Fibroblast of skin of abdomen (primary cell): Measurements from ENCODE around the gene MPP1.

Experiments
- DNase-seq: peaks from one replicate; pipeline ENCODE4 v3.0.0-alpha.2; 2013

The MPP1 gene

GRCh38 chrX:154812341-154813101 is 7.2 kb upstream of the MPP1 start:
- no peak for DNase-seq

- no peak for DNase-seq
Observed at GRCh38 chrX:154809939-154810665, 4.8 kb upstream of the MPP1 start.

GRCh38 chrX:154806837-154807501 is 1.7 kb upstream of the MPP1 start:
- DNase-seq: no peak

DNA sequence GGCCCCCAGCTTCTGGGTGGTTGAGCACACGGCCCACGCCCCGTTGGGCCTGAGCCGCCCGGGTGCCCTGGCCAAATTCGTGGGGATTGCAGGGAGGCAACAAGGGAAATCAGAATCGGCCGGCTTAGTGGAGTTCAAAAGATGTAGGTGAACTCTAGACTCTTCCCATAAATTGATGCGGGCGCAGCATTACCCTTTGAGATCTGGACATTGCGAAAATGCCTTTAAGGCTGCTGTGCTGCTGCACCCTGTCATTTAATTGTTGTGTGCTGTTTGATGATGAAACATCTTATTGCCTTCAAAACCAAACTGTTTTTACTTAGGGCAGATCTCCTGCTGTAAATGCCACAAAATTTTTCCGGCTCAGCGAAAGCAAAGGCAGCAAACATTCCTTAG is 409 bp upstream of the MPP1 start:
- peak; percentile 20 for DNase-seq

- DNase-seq: no peak
Observed at GRCh38 chrX:154804261-154804956, 876 bp downstream of the MPP1 start.

- no peak for DNase-seq
Observed at GRCh38 chrX:154802947-154803346, 2.3 kb downstream of the MPP1 start.

- DNase-seq: no peak
Observed at GRCh38 chrX:154800478-154801210, 4.6 kb downstream of the MPP1 start.

DNA sequence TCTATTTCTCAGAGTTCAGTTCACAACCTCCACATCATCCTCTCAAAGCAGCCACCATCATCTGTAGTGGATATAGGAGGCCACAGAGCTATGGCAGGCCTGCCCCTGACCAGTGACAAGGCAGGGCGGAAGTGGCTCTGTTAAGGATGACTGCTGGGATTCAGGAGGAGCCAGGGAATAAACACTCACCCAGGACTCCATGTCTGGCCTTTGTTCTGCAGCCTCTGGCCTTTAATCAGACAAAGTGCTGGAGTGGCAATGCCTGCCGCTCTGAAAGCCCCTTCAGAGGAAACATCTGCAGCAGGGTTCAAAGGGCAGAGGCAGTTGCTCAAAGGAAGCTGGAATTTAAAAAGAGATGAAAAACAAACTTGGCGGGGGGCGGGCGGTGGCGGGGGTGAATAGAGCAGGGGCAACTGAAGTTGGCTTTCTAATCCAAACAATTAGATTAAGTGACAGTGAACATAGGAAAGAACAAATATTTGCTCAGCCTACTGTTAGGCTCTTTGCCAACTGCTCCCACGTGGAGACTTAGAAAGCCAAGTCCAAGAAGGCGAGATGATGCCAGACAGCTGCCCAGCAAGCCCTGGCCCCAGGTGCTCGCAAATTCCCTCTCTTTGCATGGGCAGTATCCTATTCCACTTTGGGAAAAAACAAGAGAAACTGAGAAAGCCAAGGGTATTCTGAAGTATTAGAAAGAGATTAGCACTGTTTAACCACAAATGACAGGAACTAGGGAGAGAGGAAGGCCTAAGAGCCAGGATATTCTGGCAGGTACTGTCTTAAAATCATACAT is 5.5 kb downstream of the MPP1 start:
- no peak for DNase-seq

GRCh38 chrX:154797006-154797405 is 8.3 kb downstream of the MPP1 start:
- no peak for DNase-seq

GRCh38 chrX:154795016-154795415 is 10.3 kb downstream of the MPP1 start:
- no peak for DNase-seq

DNA sequence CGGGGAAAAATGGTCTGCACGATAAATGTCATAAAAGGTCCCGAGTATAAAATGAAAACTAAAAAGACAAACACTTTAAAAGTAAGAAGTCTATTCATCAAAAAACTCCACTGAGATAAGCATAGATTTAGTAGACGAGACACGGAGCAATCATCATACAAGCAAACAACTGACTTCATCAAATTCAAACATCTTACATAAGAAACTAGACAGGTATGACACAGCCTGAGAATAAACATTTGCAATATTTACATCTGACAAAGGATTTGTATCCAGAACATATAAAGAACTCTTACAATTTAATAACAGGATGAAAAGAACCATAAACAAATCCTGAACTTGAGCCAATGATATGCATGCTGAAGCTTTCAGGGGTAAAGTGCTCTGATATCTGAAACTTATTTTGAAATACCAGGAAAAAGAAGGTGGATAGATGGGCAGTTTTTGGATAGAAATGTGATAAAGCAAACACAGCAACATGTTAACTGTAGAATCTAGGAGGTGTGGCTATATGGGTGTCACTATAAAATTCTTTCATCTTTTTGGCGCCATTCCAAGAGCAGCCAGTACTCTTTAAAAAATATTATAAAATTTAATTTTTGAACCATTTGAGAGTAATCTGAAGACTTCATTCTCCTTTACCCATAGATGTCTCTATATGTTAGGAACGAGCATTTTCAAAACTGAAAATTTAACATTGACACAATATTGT is 12.0 kb downstream of the MPP1 start:
- no peak for DNase-seq

DNA sequence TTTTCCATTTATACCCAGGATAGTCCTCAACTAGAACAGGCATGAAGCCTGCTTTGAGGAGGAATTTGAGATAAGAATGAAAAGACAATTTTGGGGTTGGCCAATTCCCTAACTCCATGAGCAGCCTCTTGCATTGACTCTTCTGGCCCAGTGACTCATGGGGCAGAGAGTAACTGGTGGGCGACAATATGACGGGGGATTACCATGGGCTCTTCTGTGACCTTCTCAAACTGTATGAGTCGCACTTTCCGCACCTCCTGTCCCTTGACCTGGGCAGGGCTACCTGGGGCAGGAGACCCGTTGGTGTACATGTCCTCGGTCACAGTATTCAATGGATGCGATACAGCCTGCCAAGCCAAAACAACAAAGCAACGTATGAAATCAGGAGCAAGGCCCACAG is 13.3 kb downstream of the MPP1 start:
- no peak for DNase-seq

DNA sequence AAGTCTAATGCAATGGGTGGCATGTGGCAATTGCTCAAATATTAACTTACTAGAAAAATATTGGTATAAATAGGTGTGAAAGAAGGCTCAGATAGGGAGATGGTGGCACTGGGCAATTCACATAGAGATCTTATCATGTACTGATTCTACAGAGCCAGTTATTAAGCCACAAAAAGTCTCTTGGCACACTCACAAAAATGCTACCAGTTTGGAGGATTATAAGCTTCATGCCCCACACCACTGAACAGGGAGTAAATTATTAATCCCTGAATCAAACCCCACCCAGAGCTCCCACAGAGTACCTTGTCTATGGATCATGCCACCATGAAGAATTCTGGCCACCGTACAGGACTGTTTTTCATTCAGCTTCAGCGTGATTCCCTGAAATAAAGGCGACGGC is 13.8 kb downstream of the MPP1 start:
- no peak for DNase-seq

DNA sequence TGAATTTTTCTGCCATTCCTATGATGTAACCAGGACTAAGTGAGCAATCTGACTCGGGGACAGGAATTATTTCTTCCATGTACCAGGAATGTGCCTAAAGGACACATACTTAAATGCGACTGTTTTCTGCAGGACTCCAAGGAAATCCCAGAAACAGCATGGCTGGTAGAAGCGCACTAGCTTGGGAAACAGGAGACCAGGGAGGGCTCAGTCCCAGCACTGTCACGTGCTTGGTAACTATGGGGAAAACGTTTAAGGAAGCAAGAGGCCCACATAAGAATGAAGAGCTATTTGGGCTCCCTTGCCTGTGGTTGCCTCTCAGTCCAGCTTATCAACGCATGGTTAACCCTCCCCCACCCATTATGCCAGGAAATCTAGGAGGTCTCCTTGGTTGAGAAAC is 19.6 kb downstream of the MPP1 start:
- DNase-seq: no peak

- no peak for DNase-seq
Observed at GRCh38 chrX:154784149-154784995, 20.9 kb downstream of the MPP1 start.

DNA sequence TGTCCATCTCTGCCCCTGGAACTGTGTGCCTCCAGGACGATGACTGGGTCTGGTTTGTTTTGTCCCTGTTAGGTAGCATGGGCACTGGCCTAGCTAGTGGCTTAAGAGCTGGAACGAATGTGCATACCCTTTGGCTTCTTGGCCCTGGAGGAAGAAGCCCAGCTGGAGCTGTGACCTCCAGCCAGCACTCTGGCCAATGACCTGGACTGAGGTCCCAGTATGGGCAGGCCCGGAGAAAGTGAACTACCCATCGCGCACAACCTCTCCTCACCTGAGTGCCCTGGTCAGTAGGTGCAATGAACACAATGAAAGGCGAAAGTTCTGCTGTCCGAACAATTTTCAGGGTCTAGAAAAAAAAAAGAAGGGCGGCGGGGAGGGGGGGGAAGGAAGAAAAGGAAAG is 24.3 kb downstream of the MPP1 start:
- DNase-seq: no peak

GRCh38 chrX:154779261-154779660 is 26.0 kb downstream of the MPP1 start:
- DNase-seq: peak; percentile 53

DNA sequence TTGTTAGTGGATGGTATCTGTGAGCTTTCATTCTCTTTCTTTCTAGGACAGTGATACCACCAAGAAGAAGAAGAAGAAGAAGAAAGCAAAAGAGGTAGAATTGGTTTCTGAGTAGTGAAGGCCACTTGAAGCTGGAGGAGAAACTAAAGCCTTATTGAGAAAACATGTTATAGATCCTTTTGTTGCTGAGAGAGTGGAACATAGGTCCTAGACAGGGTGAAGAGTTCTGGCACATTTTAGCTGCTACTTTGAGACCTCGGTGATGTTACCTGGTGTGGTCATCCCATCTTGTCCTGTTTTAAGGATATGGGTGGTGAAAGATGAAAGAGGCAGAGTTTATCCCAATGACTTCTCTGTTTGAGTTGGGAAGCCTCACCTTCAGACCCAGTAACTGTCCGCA is 28.5 kb downstream of the MPP1 start:
- no peak for DNase-seq

GRCh38 chrX:154775419-154776349 is 29.6 kb downstream of the MPP1 start:
- DNase-seq: no peak
